Heart right ventricle (tissue), 16 donors: ENCODE measurements around the gene KCNH4. TPM values are rescaled to one million over a fixed set of nuclear protein-coding genes. Genes with fewer than 3 reads are reported as not detected.

ENCODE experiments used
- ATAC-seq, 8 donors: fragments of 200-7000 bp; cut with Tn5 transposase; one replicate each; pipeline ENCODE4 v1.9.1; 2020; ENCODE audit warnings: mild to moderate bottlenecking in 8 of 8, moderate library complexity in 8 of 8, moderate number of reproducible peaks in 1 of 8
- DNase-seq, 2 donors: peaks; one replicate each; pipeline ENCODE4 v3.0.0-alpha.2; 2020
- H3K27ac ChIP-seq, 10 donors: fragments of 200-600 bp; sonication (generic) in 2 of 10; one replicate each; pipeline versions ENCODE4 v1.5.0 to v1.8.0; 2020 to 2022; ENCODE audit warnings: mild to moderate bottlenecking in 3 of 10
- H3K27me3 ChIP-seq, 7 donors: fragments of 200-600 bp; one replicate each; pipeline ENCODE4 v1.8.0; 2021 to 2022; ENCODE audit warnings: mild to moderate bottlenecking in 2 of 7
- H3K36me3 ChIP-seq, 9 donors: fragments of 200-600 bp; sonication (generic) in 1 of 9; one replicate each; pipeline versions ENCODE4 v1.5.0 to v1.8.0; 2020 to 2022; ENCODE audit warnings: mild to moderate bottlenecking in 2 of 9
- H3K4me1 ChIP-seq, 9 donors: fragments of 200-600 bp; sonication (generic) in 1 of 9; one replicate each; pipeline versions ENCODE4 v1.5.0 to v1.8.0; 2020 to 2022; ENCODE audit warnings: mild to moderate bottlenecking in 4 of 9
- H3K4me3 ChIP-seq, 10 donors: fragments of 200-600 bp; sonication (generic) in 2 of 10; one replicate each; pipeline versions ENCODE4 v1.5.0 to v1.8.0; 2020 to 2022; ENCODE audit warnings: mild to moderate bottlenecking in 7 of 10, moderate library complexity in 2 of 10
- H3K9me3 ChIP-seq, 11 donors: fragments of 200-600 bp in 10 of 11; sonication (generic) in 2 of 11; one replicate each; pipeline versions ENCODE4 v1.5.0 to v1.8.0; 2013 to 2022; ENCODE audit warnings: mild to moderate bottlenecking in 2 of 11, control low read depth in 1 of 11, moderate library complexity in 1 of 11
- WGBS, 2 donors: extraction: QIAGEN DNeasy Blood & Tissue Kit; methylation state at CpG; one replicate each; pipeline ENCODE4 v1.1.7; 2013; ENCODE audit warnings: inconsistent platforms in 1 of 2; 5-methylcytosine and 5-hydroxymethylcytosine counted together
- intact Hi-C, 10 donors: fragments of 100-400 bp; cut with DNase I; formaldehyde crosslinking; loops; one replicate each; pipeline versions ENCODE4 v1.11.1 to v1.14.2; 2022
- polyA plus RNA-seq, 2 donors: library from polyadenylated mRNA; stranded (reverse); fragments of 200-250 nt; gene quantifications; one replicate each; pipeline ENCODE4 v1.2.3, GENCODE V29; 2013
- total RNA-seq, 10 donors: library from RNA; stranded (reverse); fragmentation: NEBNext Ultra II Directional in 3 of 10; extraction: Animal tissue kit (Norgen Biotek cat#: 25700) in 3 of 10; gene quantifications; one replicate each; pipeline versions ENCODE4 v1.2.1 to v1.2.4, GENCODE V29; 2021 to 2023
- TF ChIP-seq, protein P1 (sequence below), 9 donors: fragments of 200-600 bp; sonication (generic) in 2 of 9; IDR thresholded peaks; one replicate each; pipeline versions ENCODE4 v1.5.0 to v1.8.0; 2021 to 2022; ENCODE audit warnings: antibody characterized with exemption in 9 of 9, mild to moderate bottlenecking in 5 of 9, moderate library complexity in 1 of 9
- donor health status: Arrhythmogenic right ventricular cardiomyopathy.
- donor health status: ischemic (EF 13 %, LVEDD 7.1; RV severe dilation, severe dysfunction).
- donor health status: healthy with polysubstance abuse.
- donor health status: DM: no; HTN: yes; CAD: no.
- donor health status: DM: no; HTN: no; CAD: no.
- donor health status: ischemic (EF 25% LVEDD 6.9; RV normal size, moderate dysfunction).
- donor health status: ischemic (EF 25% LVEDD 5.7; RV mildly dilated, moderate dysfunction).
- donor health status: healthy.
- donor health status: DM: yes; HTN: yes; CAD: no.
- donor health status: Ischemic cardiomyopathy.
- donor health status: ischemic (EF 35%, LVEDD 5.7; RV mildly dilated, moderate dysfunction).
- donor health status: nonischemic (EF 11% LVEDD 7.7; RV severe dilation, severe dysfunction).
- donor health status: DM: yes; HTN: yes; CAD: no.
- donor health status: PGD.
- donor health status: ischemic (EF 29% LVEDD 5.4; RV normal size, mild dysfunction).
- donor health status: nonischemic (EF 23%, LVEDD 6.1; RV moderate dilation, normal function).

Gene KCNH4
- total and polyA plus RNA-seq, 12 donors = 0.06 to 0.29 (median 0.13) TPM; not detected in 4

DNA sequence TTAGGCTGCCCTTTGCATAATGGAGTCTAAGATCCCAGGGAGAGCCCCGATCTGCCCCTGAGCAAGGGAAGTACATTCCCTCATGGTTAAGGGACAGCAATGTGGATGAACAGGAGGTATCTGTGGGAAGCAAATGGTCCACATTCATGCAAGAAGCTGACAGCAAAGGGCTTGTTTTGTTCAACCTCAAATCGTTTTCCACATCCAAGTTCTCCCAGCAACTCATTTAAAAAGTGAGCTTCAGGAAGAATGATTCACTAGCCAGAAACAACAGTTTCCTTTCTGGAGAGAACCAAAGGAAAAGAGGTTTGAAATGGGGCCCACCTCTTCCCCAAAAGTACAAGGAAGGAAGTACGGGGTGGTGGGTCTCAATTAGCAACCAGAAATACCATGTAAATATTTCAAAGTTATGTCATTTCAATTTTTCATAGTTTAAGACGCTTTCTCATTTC lies 48.9 kb downstream of the KCNH4 start:
- Histone ChIP-seq H3K4me3 (peak overlapping the region in 3 of 10 donors; percentile 1 to 25 (median 17)), H3K9me3 (no peaks in the 10 kb centered on the region), H3K4me1 (peaks cover 43 to 89% (median 82%) of the 10 kb centered on the region in 9 donors), H3K36me3 (peaks cover 0 to 61% (median 23%) of the 10 kb centered on the region in 9 donors), H3K27ac (peak overlapping the region; percentile 47 to 87 (median 80)), H3K27me3 (no peaks in the 10 kb centered on the region)
- 48 to 58% methylated on average over 4 of the region's 4 CpGs for WGBS, 2 donors
- TF ChIP-seq, protein P1, sequence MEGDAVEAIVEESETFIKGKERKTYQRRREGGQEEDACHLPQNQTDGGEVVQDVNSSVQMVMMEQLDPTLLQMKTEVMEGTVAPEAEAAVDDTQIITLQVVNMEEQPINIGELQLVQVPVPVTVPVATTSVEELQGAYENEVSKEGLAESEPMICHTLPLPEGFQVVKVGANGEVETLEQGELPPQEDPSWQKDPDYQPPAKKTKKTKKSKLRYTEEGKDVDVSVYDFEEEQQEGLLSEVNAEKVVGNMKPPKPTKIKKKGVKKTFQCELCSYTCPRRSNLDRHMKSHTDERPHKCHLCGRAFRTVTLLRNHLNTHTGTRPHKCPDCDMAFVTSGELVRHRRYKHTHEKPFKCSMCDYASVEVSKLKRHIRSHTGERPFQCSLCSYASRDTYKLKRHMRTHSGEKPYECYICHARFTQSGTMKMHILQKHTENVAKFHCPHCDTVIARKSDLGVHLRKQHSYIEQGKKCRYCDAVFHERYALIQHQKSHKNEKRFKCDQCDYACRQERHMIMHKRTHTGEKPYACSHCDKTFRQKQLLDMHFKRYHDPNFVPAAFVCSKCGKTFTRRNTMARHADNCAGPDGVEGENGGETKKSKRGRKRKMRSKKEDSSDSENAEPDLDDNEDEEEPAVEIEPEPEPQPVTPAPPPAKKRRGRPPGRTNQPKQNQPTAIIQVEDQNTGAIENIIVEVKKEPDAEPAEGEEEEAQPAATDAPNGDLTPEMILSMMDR (IDR thresholded peaks at IDR 0.05) = no peak
- intact Hi-C loops = loop anchor here in 1 of 10 donors (5.0 kb wide), 1 partner anchor 50 kb away; the partner anchor contains the start of gene KCNH4
- ATAC-seq = peak in 4 of 8 donors; percentile 32 to 56 (median 40)
- no peak for DNase-seq

DNA sequence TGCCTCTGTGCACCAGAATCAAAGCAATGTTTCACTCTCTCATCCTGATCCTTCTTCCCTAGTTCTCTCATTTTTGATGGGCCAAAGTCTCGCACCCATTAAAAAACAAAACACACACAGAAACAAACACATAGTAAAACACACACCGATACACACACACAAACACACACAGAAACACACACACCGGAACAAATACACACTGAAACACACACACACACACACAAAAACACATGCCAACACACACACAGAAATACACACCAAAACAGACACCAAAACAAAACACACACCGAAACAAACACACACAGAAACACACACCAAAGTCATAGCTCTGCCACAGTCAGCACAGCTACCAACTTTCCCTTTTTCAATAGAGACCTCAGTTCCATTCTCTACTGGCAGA lies 49.7 kb downstream of the KCNH4 start:
- Histone ChIP-seq H3K4me3 (no peak overlapping the region), H3K27ac (peak overlapping the region; percentile 47 to 85 (median 80)), H3K9me3 (no peaks in the 10 kb centered on the region), H3K36me3 (peaks cover 0 to 62% (median 28%) of the 10 kb centered on the region in 9 donors), H3K4me1 (peaks cover 43 to 81% (median 74%) of the 10 kb centered on the region in 9 donors), H3K27me3 (no peaks in the 10 kb centered on the region)
- intact Hi-C loops = loop anchor here in 1 of 10 donors (5.0 kb wide), 1 partner anchor 51 kb away; the partner anchor contains the start of gene KCNH4
- DNase-seq (no peak), ATAC-seq (no peak)
- TF ChIP-seq, protein P1 (IDR thresholded peaks at IDR 0.05) = no peak
- WGBS, 2 donors = 95 to 96% methylated on average over 4 of the region's 4 CpGs

DNA sequence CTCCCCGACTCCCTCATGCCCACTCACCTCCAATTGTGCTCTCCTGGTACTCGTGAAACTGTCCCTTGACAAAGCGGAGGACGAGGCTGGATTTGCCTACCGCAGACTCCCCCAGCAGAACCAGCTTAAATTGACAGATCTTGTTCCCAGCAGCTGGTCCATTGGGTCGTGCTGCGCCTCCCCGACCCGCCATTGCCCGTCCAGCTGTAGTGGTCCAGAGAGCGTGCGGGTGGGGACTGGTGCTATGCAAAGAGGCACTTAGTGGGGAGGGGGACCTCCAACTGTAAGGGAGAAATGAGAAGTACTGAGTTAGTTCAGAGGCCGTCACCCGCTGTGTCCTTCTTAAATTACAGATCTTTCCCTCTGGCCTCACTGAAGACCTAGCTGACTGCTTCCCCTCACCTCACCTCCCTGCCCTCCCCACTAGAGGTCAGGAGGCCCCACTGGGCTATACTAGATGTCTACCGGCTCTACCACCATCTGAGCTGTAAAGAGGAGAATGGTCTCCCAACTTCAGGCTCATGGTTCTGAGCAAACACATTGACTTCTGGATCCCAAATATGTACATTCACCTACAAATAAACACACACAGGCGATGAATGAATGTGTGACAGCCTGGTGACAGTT lies 50.5 kb downstream of the KCNH4 start:
- H3K27ac ChIP-seq = peak overlapping the region; percentile 72 to 85 (median 80)
- no peak overlapping the region for H3K4me3 ChIP-seq
- DNase-seq (no peak), ATAC-seq (no peak)
- intact Hi-C loops = loop anchor here in 1 of 10 donors (5.0 kb wide), 1 partner anchor 52 kb away; the partner anchor contains the start of gene KCNH4
- WGBS, 2 donors = 95% methylated on average over 16 of the region's 16 CpGs
- H3K36me3 ChIP-seq = peaks cover 0 to 70% (median 35%) of the 10 kb centered on the region in 9 donors
- no peaks in the 10 kb centered on the region for H3K9me3 ChIP-seq
- H3K27me3 ChIP-seq = no peaks in the 10 kb centered on the region
- H3K4me1 ChIP-seq = peaks cover 37 to 73% (median 66%) of the 10 kb centered on the region in 9 donors
- TF ChIP-seq, protein P1 (IDR thresholded peaks at IDR 0.05) = peak in 1 of 9 donors; percentile 18

DNA sequence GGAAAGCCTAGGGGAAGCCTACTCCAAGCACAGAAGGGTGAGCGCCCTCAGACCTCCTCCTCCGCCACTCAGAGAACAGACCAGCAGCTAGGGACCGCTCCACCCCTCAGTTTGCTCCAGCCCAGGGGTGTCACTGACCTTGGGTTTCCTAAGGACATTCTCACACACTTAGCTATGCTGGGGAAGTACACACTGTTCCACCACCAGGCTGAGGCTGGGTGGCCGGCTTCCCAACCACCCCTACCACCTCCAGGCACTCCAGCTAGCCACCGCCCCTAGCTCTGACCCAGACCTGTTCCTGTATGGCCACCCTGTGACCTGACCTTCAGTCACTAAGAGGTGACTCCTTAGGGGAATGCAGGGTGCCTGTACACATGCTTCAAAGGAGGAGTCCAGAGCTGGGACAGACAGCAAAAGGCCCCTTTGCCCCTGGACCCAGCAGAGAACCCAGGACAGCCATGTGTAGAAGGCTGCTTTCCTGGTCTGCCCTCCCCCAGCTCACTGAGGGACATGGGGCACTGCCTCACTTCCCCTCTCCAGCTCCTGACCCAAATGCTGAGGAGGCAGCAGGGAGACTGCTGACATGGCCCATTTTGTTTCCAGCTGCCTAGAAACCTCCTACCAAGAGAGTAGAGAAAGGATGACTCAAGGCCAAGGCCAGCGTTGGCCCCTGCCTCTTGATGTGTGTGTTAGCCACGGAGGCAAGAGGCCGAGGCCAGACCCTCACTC lies 51.7 kb downstream of the KCNH4 start:
- DNase-seq = peak in 1 of 2 donors; percentile 50
- TF ChIP-seq, protein P1 (IDR thresholded peaks at IDR 0.05) = no peak
- Histone ChIP-seq H3K9me3 (no peaks in the 10 kb centered on the region), H3K4me3 (no peak overlapping the region), H3K27ac (peak overlapping the region; percentile 72 to 85 (median 80)), H3K36me3 (peaks cover 0 to 78% (median 38%) of the 10 kb centered on the region in 9 donors), H3K27me3 (no peaks in the 10 kb centered on the region), H3K4me1 (peaks cover 33 to 61% (median 55%) of the 10 kb centered on the region in 9 donors)
- peak; percentile 15 to 87 (median 64) for ATAC-seq
- 82 to 84% methylated on average over 7 to 8 of the region's 8 CpGs for WGBS, 2 donors
- intact Hi-C loops = loop anchor here in 2 of 10 donors (5.0 to 10.0 kb wide), 2 partner anchors 53 to 386 kb away; partner anchors contain the start of gene KCNH4 (in 1 of the 2)
